B cell (primary cell): ENCODE results near the gene SH2D4B.

Experiments used
- EZH2 ChIP-seq: IDR thresholded peaks from 2 replicates; pipeline ENCODE4 v1.6.1; 2012; ENCODE audit warnings: borderline replicate concordance, low read depth, mild to moderate bottlenecking, moderate library complexity, low read length; ENCODE audit not compliant: insufficient read depth, poor library complexity, severe bottlenecking
- TF ChIP-seq, protein P1 (sequence below): fragments of 200-600 bp; IDR thresholded peaks from one replicate; pipeline ENCODE4 v1.8.0; 2022; ENCODE audit warnings: antibody characterized with exemption, mild to moderate bottlenecking

DNA sequence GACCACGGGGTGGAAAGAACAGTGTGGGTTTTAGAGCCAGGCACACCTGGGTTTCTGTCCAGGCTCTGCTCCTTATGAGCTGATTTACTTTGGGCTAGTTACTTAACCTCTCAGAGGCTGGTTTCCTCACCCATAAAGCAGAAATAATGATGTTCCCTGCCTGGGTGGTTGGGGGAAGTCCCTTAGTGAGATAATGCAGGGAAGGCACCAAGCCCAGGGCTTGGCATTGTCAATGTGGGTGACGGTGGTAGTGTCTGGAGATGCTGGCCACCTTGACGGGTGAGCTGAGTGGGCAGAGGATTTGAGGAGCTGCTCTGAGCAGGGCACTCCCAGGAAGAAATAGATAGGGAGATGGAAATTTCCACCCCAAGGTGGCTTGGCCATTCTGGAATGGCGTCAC is 65.2 kb downstream of the SH2D4B start:
- no peak for TF ChIP-seq EZH2
- TF ChIP-seq, protein P1, sequence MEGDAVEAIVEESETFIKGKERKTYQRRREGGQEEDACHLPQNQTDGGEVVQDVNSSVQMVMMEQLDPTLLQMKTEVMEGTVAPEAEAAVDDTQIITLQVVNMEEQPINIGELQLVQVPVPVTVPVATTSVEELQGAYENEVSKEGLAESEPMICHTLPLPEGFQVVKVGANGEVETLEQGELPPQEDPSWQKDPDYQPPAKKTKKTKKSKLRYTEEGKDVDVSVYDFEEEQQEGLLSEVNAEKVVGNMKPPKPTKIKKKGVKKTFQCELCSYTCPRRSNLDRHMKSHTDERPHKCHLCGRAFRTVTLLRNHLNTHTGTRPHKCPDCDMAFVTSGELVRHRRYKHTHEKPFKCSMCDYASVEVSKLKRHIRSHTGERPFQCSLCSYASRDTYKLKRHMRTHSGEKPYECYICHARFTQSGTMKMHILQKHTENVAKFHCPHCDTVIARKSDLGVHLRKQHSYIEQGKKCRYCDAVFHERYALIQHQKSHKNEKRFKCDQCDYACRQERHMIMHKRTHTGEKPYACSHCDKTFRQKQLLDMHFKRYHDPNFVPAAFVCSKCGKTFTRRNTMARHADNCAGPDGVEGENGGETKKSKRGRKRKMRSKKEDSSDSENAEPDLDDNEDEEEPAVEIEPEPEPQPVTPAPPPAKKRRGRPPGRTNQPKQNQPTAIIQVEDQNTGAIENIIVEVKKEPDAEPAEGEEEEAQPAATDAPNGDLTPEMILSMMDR: no peak
